Fibroblast of peridontal ligament (primary cell): Measurements from ENCODE around the gene DUSP18.
A peak's percentile ranks its signal among the peaks of the same experiment; 100 is the strongest.
"Not testable (repeated sequence)": the region's sequence is repeated elsewhere in the genome, so short reads cannot be mapped to it uniquely, and the experiment has no call there.

ENCODE experiments used
- DNase-seq: peaks from one replicate; pipeline ENCODE4 v3.0.0-alpha.2; 2010; ENCODE audit errors: extremely low read depth

DUSP18 gene

DNA sequence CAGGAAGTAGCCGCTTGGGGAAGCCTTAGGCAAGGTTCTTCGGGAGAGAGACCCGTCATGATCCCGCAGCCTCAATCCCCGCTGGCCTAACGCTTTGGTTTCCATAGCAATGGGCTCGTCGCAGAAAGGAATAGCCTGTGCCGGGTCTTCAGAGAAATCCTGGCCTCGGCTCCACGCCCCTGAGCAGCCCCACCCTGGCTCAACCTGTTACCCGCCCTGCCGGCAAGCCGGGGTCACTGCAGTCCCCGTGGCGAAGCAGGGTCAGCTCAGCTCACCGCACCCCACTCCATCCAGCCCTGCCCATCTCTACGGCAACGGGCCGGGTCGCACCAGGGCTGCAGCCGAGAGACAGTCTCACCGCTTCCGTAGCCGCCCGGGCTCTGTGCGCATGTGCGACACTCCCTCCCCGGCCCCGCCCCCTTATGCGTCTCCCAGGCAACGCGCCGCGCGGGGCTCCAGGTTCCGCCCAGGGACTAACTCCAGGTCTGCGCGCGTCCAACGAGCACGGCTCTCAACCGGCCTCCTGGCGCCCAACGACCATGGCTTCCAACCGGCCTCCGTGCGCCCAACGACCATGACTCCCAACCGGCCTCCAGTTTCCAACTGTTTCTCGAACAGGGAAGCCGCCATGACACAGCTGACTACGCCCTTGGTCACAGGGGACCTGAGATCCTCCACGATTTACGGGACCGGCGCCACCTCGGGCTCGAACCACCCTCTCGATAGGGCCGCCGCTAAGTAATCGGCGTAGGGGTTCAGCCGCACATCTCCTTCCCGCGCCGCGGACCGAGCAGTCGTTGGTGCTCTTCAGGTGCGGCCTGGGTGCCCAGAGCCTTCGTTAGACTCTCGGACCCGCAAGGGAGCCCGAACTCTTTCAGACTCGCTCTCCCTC lies at the start of gene DUSP18:
TSS of gene DUSP18 (minus strand) at position 382 of the 892 bp plus-strand sequence. CDS start 3,872 bp downstream, outside the sequence.
- peak; percentile 85 for DNase-seq

DNA sequence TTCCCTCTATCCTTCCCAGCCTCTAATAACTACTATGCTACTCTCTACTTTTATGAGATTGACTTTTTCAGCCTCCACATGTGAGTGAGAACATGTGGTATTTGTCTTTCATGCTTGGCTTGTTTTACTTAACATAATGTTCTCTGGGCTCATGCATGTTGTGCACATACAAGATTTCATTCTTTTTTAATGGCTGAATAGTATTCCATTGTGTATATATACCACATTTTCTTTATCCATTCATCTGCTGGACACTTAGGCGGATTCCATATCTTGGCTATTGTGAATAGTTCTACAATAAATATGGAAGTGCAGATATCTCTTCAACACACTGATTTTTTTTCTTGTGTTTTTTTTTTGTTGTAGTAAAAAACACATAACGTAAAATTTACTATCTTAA lies 46.4 kb upstream of the DUSP18 start:
- DNase-seq = no peak

DNA sequence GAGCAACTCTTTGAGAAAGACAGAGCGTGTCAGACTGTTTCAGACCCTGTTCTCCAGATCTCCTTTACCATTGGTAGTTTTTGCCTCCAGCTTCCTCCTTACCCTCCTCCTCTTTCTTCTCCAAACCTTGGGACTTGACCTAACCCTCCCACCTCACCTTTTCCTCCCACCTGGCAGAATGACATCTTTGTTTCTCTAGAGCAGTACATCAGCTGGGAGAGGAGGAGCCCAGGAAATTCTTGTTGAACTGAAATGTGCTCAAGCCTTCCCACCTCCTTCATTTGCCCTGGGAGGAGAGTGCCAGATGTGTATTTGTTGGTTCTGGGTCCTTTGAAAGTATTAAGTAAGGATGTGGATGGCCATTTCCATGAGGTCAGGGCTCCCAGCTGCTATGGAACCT lies 44.4 kb upstream of the DUSP18 start:
- DNase-seq = no peak

DNA sequence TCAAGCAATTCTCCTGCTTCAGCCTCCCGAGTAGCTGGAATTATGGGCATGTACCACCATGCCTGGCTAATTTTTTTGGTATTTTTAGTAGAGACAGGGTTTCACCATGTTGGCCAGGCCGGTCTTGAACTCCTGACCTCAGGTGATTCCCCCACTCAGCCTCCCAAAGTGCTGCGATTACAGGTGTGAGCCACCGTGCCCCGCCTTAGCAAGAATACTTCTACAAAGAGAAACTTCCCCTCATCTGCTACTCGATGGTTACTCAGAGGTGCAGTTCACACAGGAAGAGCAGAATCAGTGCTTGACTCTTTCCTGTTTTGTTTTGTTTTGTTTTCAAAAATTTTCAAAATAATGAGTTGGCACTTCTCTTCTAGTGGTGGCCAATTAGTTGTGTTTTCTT lies 42.3 kb upstream of the DUSP18 start:
- not testable (repeated sequence) for DNase-seq

DNA sequence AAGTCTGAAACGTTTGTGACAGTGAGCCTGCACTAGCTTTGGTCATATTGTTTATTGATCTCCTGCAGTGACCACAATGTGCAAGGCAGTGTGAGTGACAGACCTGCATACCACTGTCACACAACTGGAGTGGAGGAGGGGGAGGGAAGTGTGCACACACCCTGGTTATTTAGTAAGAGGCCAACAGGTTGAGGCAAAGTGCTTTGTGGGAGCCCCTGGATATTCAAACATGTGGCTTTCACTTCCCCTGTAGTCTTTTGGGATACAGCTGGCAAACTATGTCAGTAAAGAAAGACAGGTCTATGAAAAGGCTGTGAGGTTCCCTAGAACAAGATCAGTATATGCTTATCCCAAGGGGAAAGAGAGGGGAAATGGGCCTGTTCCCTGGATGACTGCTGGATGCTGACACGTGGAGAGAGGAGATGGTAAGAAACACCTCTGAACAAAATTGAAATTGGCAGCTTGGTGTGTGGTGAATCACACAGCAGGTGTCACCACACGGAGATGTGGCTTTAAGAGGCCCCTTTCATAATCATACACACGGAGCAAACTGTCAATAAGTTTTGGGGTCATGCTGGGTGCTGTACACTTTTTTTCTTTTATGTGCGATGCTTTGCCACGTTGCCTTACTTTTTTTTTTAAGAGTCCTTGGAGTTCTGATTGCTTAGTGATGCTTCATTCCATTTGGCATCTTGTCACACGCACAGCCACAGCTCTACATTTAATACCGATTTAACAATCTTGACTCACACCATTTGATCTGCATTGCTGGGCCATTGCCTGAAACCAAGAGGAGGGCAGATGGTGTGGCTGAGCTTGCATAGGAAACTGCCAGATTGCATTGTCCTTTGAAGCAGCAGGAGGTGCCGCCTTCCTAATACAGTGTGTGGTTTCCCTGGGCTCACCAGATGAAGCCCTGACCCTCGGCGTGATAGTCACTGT lies 38.3 kb upstream of the DUSP18 start:
- peak; percentile 98 for DNase-seq

DNA sequence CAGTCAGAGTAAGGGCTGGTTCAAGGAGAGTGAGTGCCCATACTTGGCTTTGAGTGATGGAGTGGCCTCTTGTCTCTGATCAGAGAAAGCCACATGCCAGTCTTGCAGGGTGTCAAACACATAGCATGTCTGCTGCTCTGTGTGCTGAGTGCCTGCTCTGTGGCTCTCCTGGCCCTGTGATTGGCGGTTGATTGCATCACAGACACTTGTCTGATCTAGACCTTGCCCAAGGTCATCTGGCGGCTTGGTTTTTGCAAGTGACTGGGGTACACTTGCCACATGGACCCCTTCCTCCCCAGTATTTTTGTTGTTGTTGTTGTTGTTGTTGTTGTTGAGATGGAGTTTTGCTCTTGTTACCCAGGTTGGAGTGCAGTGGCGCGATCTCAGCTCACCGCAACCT lies 37.3 kb upstream of the DUSP18 start:
- DNase-seq = no peak

DNA sequence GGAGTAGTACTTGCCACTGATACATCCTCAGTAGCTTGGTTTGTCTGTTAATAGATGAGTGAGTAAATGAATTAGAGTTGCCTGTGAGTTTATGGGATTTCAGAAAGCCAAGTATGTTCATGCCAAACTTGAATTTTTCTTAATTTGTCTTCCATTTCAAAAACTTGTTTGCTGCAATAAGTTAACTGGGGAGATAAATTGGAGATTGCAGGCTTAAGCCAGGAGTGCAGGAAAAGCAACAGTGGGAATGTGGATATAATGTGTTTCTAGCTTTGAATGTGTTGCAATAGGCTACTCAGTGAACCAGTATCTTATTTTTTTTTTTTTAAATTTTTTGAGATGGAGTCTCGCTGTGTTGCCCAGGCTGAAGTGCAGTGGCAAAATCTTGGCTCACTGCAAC lies 35.2 kb upstream of the DUSP18 start:
- DNase-seq = peak; percentile 62

DNA sequence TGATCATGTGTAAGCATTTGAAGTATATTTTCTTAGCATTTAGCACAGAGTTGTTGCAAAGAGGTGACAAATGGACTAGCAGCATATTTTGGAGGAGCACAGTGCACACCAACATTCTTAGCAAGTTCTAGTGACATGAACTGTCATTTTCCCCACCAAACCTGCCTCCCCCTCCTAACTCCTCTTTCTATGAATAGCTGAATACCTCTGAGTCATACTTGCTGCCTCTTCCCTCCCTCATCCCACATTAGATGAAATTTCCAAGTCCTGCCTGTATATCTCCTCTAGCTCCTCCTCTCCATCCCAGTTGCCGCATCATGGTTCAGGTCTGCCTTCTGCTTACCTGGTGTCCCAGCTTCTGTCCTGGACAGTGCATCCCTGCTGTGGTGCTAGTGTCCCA lies 34.2 kb upstream of the DUSP18 start:
- peak; percentile 37 for DNase-seq

DNA sequence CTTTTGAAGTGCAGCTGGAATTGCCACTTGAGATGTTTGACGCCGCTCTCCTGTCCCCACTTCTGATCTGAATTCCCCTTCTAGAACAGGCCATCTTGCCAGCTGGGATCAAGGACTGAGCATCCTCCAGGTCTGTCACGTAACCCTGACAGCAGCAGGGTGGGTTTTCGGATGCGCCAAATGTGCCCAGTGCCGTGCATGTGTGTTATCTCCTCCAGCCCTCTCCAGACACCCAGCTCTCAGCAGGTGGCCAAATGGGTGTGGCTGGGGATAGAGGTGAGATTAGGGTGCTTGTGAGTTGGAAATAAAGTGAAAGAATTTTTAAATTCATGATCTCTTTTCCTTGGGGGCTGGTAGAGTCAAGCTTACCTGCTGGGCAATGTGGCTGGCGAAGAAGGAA lies 30.3 kb upstream of the DUSP18 start:
- no peak for DNase-seq

DNA sequence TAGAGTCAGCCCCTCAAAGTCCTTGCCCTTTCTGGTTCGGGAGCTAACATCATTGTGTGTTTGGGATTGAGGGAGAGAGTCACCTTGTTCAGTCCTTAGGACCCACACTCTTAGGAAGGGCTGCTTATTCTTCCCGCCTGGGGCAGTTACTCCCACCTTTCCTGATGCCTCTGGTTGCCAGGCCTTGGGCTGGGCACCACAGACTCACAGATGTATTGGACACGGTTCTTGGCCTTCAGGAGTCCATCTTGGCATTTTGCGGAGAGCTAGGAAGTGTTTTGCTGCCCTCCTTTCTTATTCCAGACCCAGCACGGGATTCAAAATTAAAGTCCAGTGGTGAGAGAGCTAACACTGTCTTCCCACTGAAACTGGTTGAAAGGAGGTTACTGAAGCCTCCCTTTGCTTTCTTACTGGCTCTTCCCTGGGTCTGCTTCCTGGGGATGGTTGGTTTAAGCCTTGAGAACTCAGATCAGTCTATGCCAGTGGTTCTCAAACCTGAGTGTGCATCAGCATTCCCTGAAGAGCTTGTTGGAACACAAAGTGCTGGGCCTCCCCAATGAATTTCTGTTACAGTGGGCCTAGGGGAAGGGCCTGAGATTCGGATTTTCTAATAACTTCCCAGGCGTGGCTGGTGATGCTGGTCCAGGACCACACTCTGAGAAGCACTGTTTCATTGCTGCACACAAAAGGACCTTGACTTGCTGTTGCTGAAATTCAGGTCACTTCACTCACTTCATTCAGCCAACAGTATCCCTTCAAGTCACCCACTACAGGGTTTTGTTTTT lies 28.4 kb upstream of the DUSP18 start:
- DNase-seq = no peak

DNA sequence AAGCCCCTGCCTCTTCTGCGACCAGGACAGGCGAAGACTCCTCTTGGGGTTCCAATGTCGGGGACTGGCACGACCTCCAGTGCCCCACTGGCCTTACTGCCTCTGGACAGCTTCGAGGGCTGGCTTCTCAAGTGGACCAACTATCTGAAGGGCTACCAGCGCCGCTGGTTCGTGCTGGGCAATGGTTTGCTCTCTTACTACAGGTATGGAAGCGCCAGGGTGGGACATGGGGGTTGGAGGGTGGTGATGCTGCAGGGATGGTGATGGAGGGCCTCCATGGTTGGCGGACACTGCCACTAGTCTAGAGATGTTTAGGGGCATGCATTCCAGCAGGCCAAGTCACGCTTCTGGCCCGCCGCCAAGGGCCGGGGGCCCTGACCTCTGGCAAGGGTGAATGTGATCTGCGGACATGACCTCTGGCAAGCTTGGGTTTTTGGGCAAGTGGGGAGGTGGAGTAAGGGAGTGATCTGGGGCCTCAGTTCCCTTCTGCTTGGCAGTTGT lies 27.7 kb upstream of the DUSP18 start:
- no peak for DNase-seq

DNA sequence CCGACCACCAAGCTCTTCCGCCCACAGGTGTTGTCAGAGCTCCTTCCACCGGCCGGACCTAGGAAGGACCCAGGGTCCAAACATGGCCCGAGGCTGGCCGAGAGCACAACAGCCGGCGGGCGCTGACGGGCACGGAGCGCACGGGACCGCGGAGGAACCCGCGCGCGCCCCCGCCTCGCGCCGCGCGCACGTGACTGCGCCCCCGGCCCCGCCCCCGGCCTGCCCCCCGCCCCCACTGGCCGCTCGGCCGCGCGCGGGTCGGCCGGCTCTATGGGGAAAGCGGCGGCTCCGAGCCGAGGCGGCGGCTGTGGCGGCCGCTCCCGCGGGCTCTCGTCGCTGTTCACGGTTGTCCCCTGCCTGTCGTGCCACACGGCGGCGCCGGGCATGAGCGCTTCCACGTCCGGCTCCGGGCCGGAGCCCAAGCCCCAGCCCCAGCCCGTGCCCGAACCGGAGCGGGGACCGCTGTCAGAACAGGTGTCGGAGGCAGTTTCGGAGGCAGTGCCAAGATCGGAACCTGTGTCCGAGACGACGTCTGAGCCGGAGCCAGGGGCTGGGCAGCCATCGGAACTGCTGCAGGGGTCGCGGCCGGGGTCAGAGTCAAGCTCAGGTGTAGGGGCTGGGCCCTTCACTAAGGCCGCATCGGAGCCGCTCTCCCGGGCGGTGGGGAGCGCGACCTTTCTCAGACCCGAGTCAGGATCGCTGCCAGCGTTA lies 27.1 kb upstream of the DUSP18 start, which contains the start of gene OSBP2:
TSS of gene OSBP2 (plus strand) at position 235 of the 711 bp plus-strand sequence. CDS start at position 271, 36 bp downstream.
- DNase-seq = no peak

DNA sequence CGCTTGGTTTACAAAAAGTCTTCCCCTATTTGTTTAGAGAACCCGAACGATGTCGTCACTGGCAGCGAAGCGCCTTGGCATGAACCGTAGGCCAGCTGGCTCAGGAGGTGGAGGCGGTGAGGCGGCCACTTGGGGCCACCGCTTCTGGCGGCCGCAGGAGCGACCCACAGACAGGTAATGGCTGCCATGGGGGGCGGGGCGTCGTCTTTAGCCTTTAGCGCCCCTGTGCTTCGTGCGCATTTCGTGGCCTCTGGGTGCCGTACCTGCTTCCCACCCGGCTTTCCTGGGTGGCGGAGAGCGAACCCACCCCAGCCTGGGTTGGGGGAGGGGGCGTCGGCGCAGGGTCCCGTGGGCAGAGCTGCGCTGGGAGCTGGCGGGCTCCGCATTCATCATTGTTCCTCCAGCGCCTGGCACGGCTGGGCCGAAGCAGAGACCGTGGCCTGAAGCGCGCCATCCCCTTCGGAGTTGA lies 26.5 kb upstream of the DUSP18 start:
- DNase-seq = peak; percentile 56

DNA sequence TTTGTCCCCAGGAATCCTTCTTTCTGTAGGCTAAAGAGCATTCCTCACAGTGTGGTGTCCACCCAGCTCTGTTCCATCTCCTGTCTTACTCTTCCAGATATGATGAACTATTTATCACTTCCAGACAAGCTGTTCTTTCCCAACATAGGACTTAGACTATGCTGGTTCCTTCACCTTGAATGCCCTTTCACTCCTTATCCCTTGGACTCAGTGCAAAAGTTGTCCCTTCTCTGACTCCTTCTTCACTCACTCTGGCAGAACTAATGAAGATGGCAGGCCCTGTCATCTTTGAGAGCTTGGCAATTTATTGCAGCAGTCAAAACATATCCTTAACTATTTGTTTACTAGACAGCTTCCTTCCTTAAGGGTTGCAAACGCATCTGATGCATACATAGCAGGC lies 23.5 kb upstream of the DUSP18 start:
- DNase-seq = no peak

DNA sequence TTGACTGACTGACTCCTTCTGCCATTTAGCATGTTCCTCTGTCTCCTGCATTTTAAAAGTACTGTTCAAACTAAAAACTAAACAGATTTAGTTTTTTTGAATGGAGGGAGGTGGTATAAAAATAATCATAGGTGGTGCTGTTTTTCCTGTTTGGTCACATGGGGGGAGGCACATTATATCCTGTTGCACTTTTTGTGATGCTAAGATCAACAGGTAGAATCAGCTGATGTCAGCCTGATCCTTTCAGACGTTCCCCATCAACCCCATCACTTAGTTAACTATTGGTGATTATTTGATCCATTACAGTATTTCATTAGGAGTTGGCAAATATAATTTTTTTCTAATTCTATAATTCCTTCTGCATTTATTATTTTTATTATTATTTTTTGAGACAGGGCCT lies 21.9 kb upstream of the DUSP18 start:
- DNase-seq = no peak

DNA sequence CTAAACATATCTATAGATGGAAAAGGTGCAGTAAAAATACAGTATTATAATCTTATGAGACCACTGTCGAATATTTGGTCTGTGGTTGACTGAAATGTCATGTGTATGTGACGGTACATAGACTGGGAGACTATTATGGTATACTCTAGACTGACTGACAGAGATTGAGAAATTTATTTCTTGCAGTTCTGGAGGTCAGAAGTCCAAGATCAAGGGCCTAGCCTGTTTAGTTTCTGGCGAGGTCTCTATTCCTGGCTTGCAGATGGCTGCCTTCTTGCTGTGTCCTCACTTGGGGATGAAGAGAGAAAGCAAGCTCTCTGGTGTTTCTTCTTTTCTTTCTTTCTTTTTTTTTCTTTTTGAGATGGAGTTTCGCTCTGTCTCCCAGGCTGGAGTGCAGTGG lies 19.7 kb upstream of the DUSP18 start:
- DNase-seq = no peak

DNA sequence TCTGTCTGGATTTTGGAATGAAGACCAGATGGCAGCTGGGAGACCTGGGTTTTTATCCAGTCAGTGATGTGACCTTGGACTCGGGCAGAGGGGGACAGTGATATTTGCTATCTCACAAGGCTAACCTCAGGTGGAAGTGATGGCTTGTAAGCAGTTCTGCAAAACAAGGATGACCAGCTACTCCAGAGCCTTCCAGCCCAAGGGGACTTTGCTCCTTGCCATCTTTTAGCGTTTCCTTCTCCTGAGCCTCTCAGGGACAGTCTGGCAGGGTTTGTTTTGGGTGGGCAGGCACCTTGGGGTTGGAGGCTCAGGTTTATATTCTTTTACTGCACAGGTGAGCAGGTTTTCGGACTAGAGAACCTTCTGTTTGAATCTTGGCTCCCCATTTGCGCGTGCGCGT lies 17.5 kb upstream of the DUSP18 start:
- DNase-seq = no peak

DNA sequence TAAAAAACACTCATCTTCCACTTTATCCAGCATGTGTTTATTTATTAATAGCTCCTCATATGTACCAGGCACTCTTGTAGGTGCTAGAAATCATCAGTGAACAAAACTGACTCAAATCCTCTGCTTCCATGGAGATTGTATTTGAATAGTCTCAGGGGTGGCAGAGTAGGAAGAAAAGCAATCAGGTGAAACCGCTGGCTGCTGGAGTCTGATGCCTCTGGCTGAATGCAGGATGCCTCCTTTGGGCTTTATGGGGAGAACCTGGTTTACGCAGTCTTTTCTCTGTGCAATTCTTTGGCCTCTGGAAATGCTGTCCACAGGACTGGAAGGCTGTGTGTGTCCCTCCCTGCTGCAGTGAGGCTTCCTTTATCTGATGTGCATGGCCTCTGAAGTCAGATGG lies 14.2 kb upstream of the DUSP18 start:
- DNase-seq = no peak

DNA sequence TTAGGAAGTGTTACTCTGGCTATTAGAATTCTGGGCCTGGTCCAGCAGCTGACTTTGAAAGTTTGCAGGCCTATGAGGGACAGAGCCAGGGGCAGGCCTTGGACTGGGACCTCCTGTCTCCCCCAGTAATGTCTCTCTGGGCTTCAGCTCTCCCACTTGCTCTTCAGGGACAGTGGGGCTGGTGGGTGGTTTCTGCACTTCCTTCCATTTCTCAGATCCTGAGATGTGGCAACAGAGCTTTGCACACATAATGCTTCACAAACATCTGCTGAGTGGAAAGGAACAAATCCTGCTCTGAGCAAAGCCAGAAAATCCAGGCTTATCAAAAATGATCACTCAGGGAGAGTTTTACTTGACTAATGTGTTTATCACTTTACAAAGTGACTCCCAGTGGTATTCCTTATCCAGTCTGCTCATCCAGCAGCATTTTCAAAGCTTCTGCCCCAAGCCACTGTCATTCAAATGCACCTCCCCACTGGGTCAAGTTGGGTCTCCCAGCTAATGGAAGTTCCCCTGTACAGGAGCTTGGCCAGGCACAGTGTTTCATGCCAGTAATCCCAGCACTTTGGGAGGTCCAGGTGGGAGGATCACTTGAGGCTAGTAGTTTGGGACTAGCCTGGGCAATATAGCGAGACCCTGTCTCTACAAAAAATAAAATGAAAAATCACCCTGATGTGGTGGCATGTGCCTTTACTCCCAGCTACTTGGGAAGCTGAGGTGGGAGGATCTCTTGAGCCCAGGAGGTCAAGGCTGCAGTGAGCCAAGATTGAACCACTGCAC lies 13.5 kb upstream of the DUSP18 start:
- no peak for DNase-seq
